ENCODE measurements around the gene HAPLN3. TPM values are rescaled to one million over a fixed set of nuclear protein-coding genes. Genes with fewer than 3 reads are reported as not detected.

Gene HAPLN3
- total RNA-seq, 1 experiment from 2014 or later, result 42.4 TPM

GRCh38 chr15:88891540-88892254 is 3.6 kb downstream of the HAPLN3 start:
- WGBS (ENCODE audit: extremely low coverage, insufficient read length, low lambda C conversion rate), result no CpG with 5 or more reads among the region's 7 CpGs
- H2BK15ac ChIP-seq (ENCODE audit: low read depth, low read length), result no peak overlapping the region
- peaks cover 7 to 14% of the 10 kb centered on the region in 2 experiments for H3K4me1 Mint-ChIP-seq

More at GRCh38 chr15:88891540-88892254, 3.6 kb downstream of the HAPLN3 start:
- no peak for DNase-seq
- no peak overlapping the region for H3T11ph ChIP-seq (ENCODE audit: low read length)
- H3K23me2 ChIP-seq (ENCODE audit: insufficient read length, low read depth, low read length, poor library complexity, severe bottlenecking), result peaks cover 18% of the 10 kb centered on the region
- no peak overlapping the region for H2BK5ac ChIP-seq (ENCODE audit: insufficient read length, low read length)
- H3K23ac ChIP-seq (ENCODE audit: insufficient read length, low read depth, low read length), result no peak overlapping the region
- no peak overlapping the region for H3K14ac ChIP-seq (ENCODE audit: insufficient read depth, low read length)
- H4K20me1 ChIP-seq (ENCODE audit: control insufficient read depth, insufficient read depth, insufficient read length), result no peaks in the 10 kb centered on the region
- no peak overlapping the region for H2BK12ac ChIP-seq (ENCODE audit: insufficient read length, low read depth, low read length)
- no peak overlapping the region for H2AFZ ChIP-seq (ENCODE audit: low read length)
- TF ChIP-seq CTCF (conservative IDR thresholded peaks at IDR 0.05), result no peak
- no peak overlapping the region for H3K9ac ChIP-seq (ENCODE audit: extremely low read depth, insufficient read length, low read length)
- no peaks in the 10 kb centered on the region for H3K9me3 ChIP-seq (ENCODE audit: control insufficient read depth, low read depth, low read length)
- H3K18ac ChIP-seq (ENCODE audit: insufficient read length, low read depth, low read length), result no peak overlapping the region
- H3K4ac ChIP-seq (ENCODE audit: low read depth, low read length), result no peak overlapping the region
- no peaks in the 10 kb centered on the region for H3K79me1 ChIP-seq (ENCODE audit: insufficient read depth, low read depth, low read length, poor library complexity, severe bottlenecking)
- no peak overlapping the region for H3K4me3 Mint-ChIP-seq
- H3K27me3 Mint-ChIP-seq (ENCODE audit: low read depth), result peaks cover 5% of the 10 kb centered on the region
- H2BK120ac ChIP-seq (ENCODE audit: low read depth, low read length, poor library complexity, severe bottlenecking), result no peak overlapping the region
- no peaks in the 10 kb centered on the region for H3K9me3 Mint-ChIP-seq
- peaks cover 1 to 60% (median 12%) of the 10 kb centered on the region in 3 experiments; a peak in 6 of 7 replicates for H3K36me3 Mint-ChIP-seq (ENCODE audit: insufficient read depth in 1 of 3, low read depth in 3 of 3)
- H2BK20ac ChIP-seq (ENCODE audit: low read depth, low read length, poor library complexity, severe bottlenecking), result no peak overlapping the region
- no peak overlapping the region for H4K5ac ChIP-seq (ENCODE audit: insufficient read length, low read depth, low read length)
- H4K91ac ChIP-seq (ENCODE audit: insufficient read length, low read depth, low read length), result no peak overlapping the region
- no peak overlapping the region for H4K8ac ChIP-seq (replicated peaks; ENCODE audit: insufficient read length, low read depth, low read length)
- H3K27ac Mint-ChIP-seq, result no peak overlapping the region; a peak in 1 of 7 replicates
- H3K79me2 ChIP-seq (ENCODE audit: insufficient read depth, low read length), result no peaks in the 10 kb centered on the region
- no peak overlapping the region for H3K27ac ChIP-seq (ENCODE audit: insufficient read length, low read depth, low read length)
- no peak overlapping the region for H3K4me2 ChIP-seq (ENCODE audit: insufficient read depth, insufficient read length, low read length)
- H3K4me1 ChIP-seq (ENCODE audit: insufficient read depth, low read length), result peaks cover 5% of the 10 kb centered on the region
- no peak overlapping the region for H3K56ac ChIP-seq (ENCODE audit: insufficient read length, low read depth, low read length)
- H2AK5ac ChIP-seq (ENCODE audit: insufficient read length, low read length), result no peak overlapping the region
- H3K27me3 ChIP-seq (ENCODE audit: insufficient read depth, low read length), result no peaks in the 10 kb centered on the region
